GM23338 (cell line): ENCODE data around the gene GLCE.

Experiments used
- CTCF ChIP-seq, 2 experiments: fragments of 200-600 bp in 1 of 2; sonication (generic) in 1 of 2; conservative IDR thresholded peaks; 2 replicates each; pipeline versions ENCODE4 v1.5.1 to v1.6.1; 2016 to 2017; ENCODE audit warnings: antibody characterized with exemption in 2 of 2, low read depth in 2 of 2, mild to moderate bottlenecking in 2 of 2, moderate library complexity in 1 of 2
- ETS1 ChIP-seq: IDR thresholded peaks from 2 replicates; pipeline ENCODE4 v1.6.1; 2016; ENCODE audit warnings: antibody characterized with exemption
- EZH2 ChIP-seq: fragments of 200-600 bp; sonication (generic); IDR thresholded peaks from one replicate; pipeline ENCODE4 v1.8.0; 2017; ENCODE audit warnings: antibody characterized with exemption, mild to moderate bottlenecking, low read depth; ENCODE audit not compliant: unreplicated experiment
- EZH2phosphoT487 ChIP-seq: fragments of 200-600 bp; sonication (generic); IDR thresholded peaks from one replicate; pipeline ENCODE4 v1.8.1; 2018; ENCODE audit warnings: antibody characterized with exemption; ENCODE audit not compliant: unreplicated experiment
- JUNB ChIP-seq: IDR thresholded peaks from one replicate; pipeline ENCODE4 v1.6.1; 2016; ENCODE audit warnings: antibody characterized with exemption; ENCODE audit not compliant: unreplicated experiment
- POLR2AphosphoS5 ChIP-seq: IDR thresholded peaks from 2 replicates; pipeline ENCODE4 v1.6.1; 2016; ENCODE audit warnings: antibody characterized with exemption, low read depth
- REST ChIP-seq: IDR thresholded peaks from one replicate; pipeline ENCODE4 v1.6.1; 2018; ENCODE audit warnings: antibody characterized with exemption; ENCODE audit not compliant: unreplicated experiment
- ZNF331 ChIP-seq: fragments of 250-450 bp; sonication (Bioruptor Pico); IDR thresholded peaks from 2 replicates; pipeline ENCODE4 v1.5.0; 2020; ENCODE audit warnings: low read depth, mild to moderate bottlenecking, moderate library complexity
- ZNF462 ChIP-seq: fragments of 250-450 bp; sonication (Bioruptor Pico); IDR thresholded peaks from 2 replicates; pipeline ENCODE4 v1.5.0; 2020; ENCODE audit warnings: mild to moderate bottlenecking, moderate library complexity

GRCh38 chr15:69223083-69223813, 62.8 kb downstream of the GLCE start:
- TF ChIP-seq CTCF (conservative IDR thresholded peaks at IDR 0.05; ENCODE audit: low read depth in 2 of 2) (no peak), POLR2AphosphoS5 (no peak), REST (no peak), EZH2phosphoT487 (no peak), EZH2 (no peak), ETS1 (no peak), ZNF462 (CRISPR knock-in tag) (no peak), JUNB (no peak), ZNF331 (no peak)
